Measurements from ENCODE around the gene CPA1. TPM values are rescaled to one million over a fixed set of nuclear protein-coding genes. Genes with fewer than 3 reads are reported as not detected.

Gene CPA1
- total and polyA plus RNA-seq, 8 donors: 0.34 to 1.5 (median 0.88) TPM; not detected in 1

GRCh38 chr7:130387306-130387627, 7.0 kb downstream of the CPA1 start:
- Histone ChIP-seq H3K4me1 (no peaks in the 10 kb centered on the region), H3K36me3 (no peaks in the 10 kb centered on the region), H3K27me3 (no peaks in the 10 kb centered on the region), H3K9me3 (no peaks in the 10 kb centered on the region), H3K27ac (no peak overlapping the region), H3K4me3 (no peak overlapping the region)
- DNase-seq: no peak
- intact Hi-C loops (cut with DNase I): no loop called here
- TF ChIP-seq CTCF (IDR thresholded peaks at IDR 0.05): no peak
- no peak for ATAC-seq

- H3K36me3 ChIP-seq: no peaks in the 10 kb centered on the region
These were observed 7.5 kb downstream of the CPA1 start for GRCh38 chr7:130387628-130388403.

GRCh38 chr7:130388671-130389070, 8.4 kb downstream of the CPA1 start:
- DNase-seq: no peak
- Histone ChIP-seq H3K4me1 (no peaks in the 10 kb centered on the region), H3K27me3 (no peaks in the 10 kb centered on the region), H3K4me3 (no peak overlapping the region), H3K9me3 (no peaks in the 10 kb centered on the region), H3K27ac (no peak overlapping the region), H3K36me3 (no peaks in the 10 kb centered on the region)
- TF ChIP-seq CTCF (IDR thresholded peaks at IDR 0.05): no peak
- no peak for ATAC-seq
- intact Hi-C loops (cut with DNase I): no loop called here

More at GRCh38 chr7:130387628-130388403, 7.5 kb downstream of the CPA1 start:
- DNase-seq: no peak
- Histone ChIP-seq H3K9me3 (no peaks in the 10 kb centered on the region), H3K27me3 (no peaks in the 10 kb centered on the region), H3K4me1 (no peaks in the 10 kb centered on the region), H3K27ac (no peak overlapping the region), H3K4me3 (no peak overlapping the region)
- no peak for ATAC-seq
- intact Hi-C loops (cut with DNase I): no loop called here
- TF ChIP-seq CTCF (IDR thresholded peaks at IDR 0.05): no peak

- no peaks in the 10 kb centered on the region for H3K36me3 ChIP-seq
- H3K4me1 ChIP-seq: peaks cover 0 to 4% of the 10 kb centered on the region in 2 donors
- H3K4me3 ChIP-seq: no peak overlapping the region
- DNase-seq (no peak), ATAC-seq (no peak)
- TF ChIP-seq CTCF (IDR thresholded peaks at IDR 0.05): no peak
- H3K27me3 ChIP-seq: no peaks in the 10 kb centered on the region
- no peaks in the 10 kb centered on the region for H3K9me3 ChIP-seq
- intact Hi-C loops (cut with DNase I): no loop called here
- no peak overlapping the region for H3K27ac ChIP-seq
These were observed 10.2 kb downstream of the CPA1 start for GRCh38 chr7:130390486-130390885.

GRCh38 chr7:130393101-130393561, 12.8 kb downstream of the CPA1 start:
- H3K4me1 ChIP-seq: peaks cover 0 to 4% of the 10 kb centered on the region in 2 donors
- no peaks in the 10 kb centered on the region for H3K9me3 ChIP-seq
- H3K36me3 ChIP-seq: no peaks in the 10 kb centered on the region
- H3K4me3 ChIP-seq: no peak overlapping the region
- DNase-seq: no peak
- intact Hi-C loops (cut with DNase I): no loop called here
- H3K27ac ChIP-seq: peak overlapping the region in 1 of 2 donors; percentile 55
- no peaks in the 10 kb centered on the region for H3K27me3 ChIP-seq
- peak; percentile 44 for ATAC-seq
- TF ChIP-seq CTCF (IDR thresholded peaks at IDR 0.05): no peak
